HepG2 (cell line): Measurements from ENCODE around the gene MAP3K2. TPM values are rescaled to one million over a fixed set of nuclear protein-coding genes. Genes with fewer than 3 reads are reported as not detected.

ENCODE experiments used
- BHLHE40 ChIP-seq: IDR thresholded peaks from 2 replicates; pipeline ENCODE4 v1.6.1; 2011; ENCODE audit warnings: low read length, improper control_type of control experiment
- CBFB ChIP-seq: sonication (generic); formaldehyde crosslinking; IDR thresholded peaks from 2 replicates; pipeline ENCODE4 v1.4.0; 2020; ENCODE audit warnings: missing genetic modification reagents
- GATA4 ChIP-seq: sonication (generic); IDR thresholded peaks from 2 replicates; pipeline ENCODE4 v1.6.1; 2016; ENCODE audit warnings: antibody characterized with exemption, low read depth, borderline replicate concordance
- MAF1 ChIP-seq: sonication (generic); formaldehyde crosslinking; IDR thresholded peaks from 2 replicates; pipeline ENCODE4 v1.5.0; 2020; ENCODE audit warnings: missing genetic modification reagents, borderline replicate concordance
- MIER2 ChIP-seq: IDR thresholded peaks from 2 replicates; pipeline ENCODE4 v1.6.1; 2016; ENCODE audit warnings: missing biosample characterization, missing genetic modification reagents
- PRMT3 ChIP-seq: sonication (generic); formaldehyde crosslinking; IDR thresholded peaks from 2 replicates; pipeline ENCODE4 v1.8.1; 2022; ENCODE audit warnings: low read depth, mild to moderate bottlenecking, moderate library complexity, missing genetic modification reagents, borderline replicate concordance
- PTBP1 ChIP-seq: fragments of 200-400 bp; formaldehyde crosslinking; IDR thresholded peaks from 2 replicates; pipeline ENCODE4 v1.6.1; 2018; ENCODE audit warnings: low read length, low read depth; ENCODE audit not compliant: poor library complexity, severe bottlenecking
- SIN3A ChIP-seq: IDR thresholded peaks from 2 replicates; pipeline ENCODE4 v1.6.1; 2011; ENCODE audit warnings: low read depth, mild to moderate bottlenecking, control low read depth, low read length, borderline replicate concordance
- SIN3B ChIP-seq: fragments of 150-350 bp; IDR thresholded peaks from 2 replicates; pipeline ENCODE4 v1.6.1; 2014; ENCODE audit warnings: low read length
- SMAD3 ChIP-seq: sonication (generic); formaldehyde crosslinking; IDR thresholded peaks from 2 replicates; pipeline ENCODE4 v1.4.0; 2020; ENCODE audit warnings: missing genetic modification reagents
- SP4 ChIP-seq: sonication (generic); formaldehyde crosslinking; IDR thresholded peaks from 2 replicates; pipeline ENCODE4 v1.8.1; 2023; ENCODE audit warnings: mild to moderate bottlenecking, missing genetic modification reagents
- TAF15 ChIP-seq: fragments of 200-400 bp; formaldehyde crosslinking; IDR thresholded peaks from one replicate; pipeline ENCODE4 v1.6.1; 2018; ENCODE audit warnings: mild to moderate bottlenecking, low read depth, low read length; ENCODE audit not compliant: poor library complexity, severe bottlenecking
- TCF7L2 ChIP-seq: IDR thresholded peaks from 2 replicates; pipeline ENCODE4 v1.6.1; 2011; ENCODE audit warnings: mild to moderate bottlenecking, low read depth, low read length, moderate library complexity
- YEATS2 ChIP-seq: sonication (generic); formaldehyde crosslinking; IDR thresholded peaks from 2 replicates; pipeline ENCODE4 v1.4.0; 2020; ENCODE audit warnings: missing genetic modification reagents, borderline replicate concordance
- ZNF550 ChIP-seq: sonication (generic); formaldehyde crosslinking; IDR thresholded peaks from 2 replicates; pipeline ENCODE4 v1.4.0; 2020; ENCODE audit warnings: mild to moderate bottlenecking, missing genetic modification reagents, borderline replicate concordance
- ZNF720 ChIP-seq: sonication (generic); formaldehyde crosslinking; IDR thresholded peaks from 2 replicates; pipeline ENCODE4 v1.4.0; 2020; ENCODE audit warnings: missing genetic modification reagents
- ZNF792 ChIP-seq: IDR thresholded peaks from 2 replicates; pipeline ENCODE4 v1.6.1; 2016
- ZZZ3 ChIP-seq: sonication (generic); formaldehyde crosslinking; IDR thresholded peaks from 2 replicates; pipeline ENCODE4 v1.4.0; 2020; ENCODE audit warnings: missing genetic modification reagents, mild to moderate bottlenecking, borderline replicate concordance
- polyA plus RNA-seq, 8 experiments: library from polyadenylated mRNA; depleted of rRNA in 3 of 8; stranded (reverse) in 7 of 8; unstranded in 1 of 8; fragments of >200 nt; fragmentation: Illumina TruSeq in 4 of 8; extraction: Trizol in 4 of 8; gene quantifications; 2 replicates each; pipeline versions ENCODE4 v1.2.1 to v1.2.3, GENCODE V29; 2011 to 2016; ENCODE audit warnings: low read depth in 4 of 8, missing spikeins in 1 of 8, mixed read lengths in 1 of 8; ENCODE audit not compliant: insufficient read depth in 1 of 8
- total RNA-seq, 5 experiments: library from RNA; depleted of rRNA; stranded (reverse); fragments of >200 nt; fragmentation: Illumina TruSeq; extraction: Trizol; gene quantifications; 2 replicates each; pipeline ENCODE4 v1.2.3, GENCODE V29; 2016; ENCODE audit warnings: low read depth in 1 of 5
- TF ChIP-seq, protein P1 (sequence below): IDR thresholded peaks from 2 replicates; pipeline ENCODE4 v1.6.1; 2012; ENCODE audit warnings: low read length, improper control_type of control experiment
- TF ChIP-seq, protein P2 (sequence below): sonication (generic); formaldehyde crosslinking; IDR thresholded peaks from 2 replicates; pipeline ENCODE4 v1.5.0; 2020; ENCODE audit warnings: mild to moderate bottlenecking, missing genetic modification reagents
- TF ChIP-seq, protein P3 (sequence below): sonication (generic); formaldehyde crosslinking; IDR thresholded peaks from 2 replicates; pipeline ENCODE4 v1.8.1; 2023; ENCODE audit warnings: mild to moderate bottlenecking, missing genetic modification reagents, borderline replicate concordance
- TF ChIP-seq, protein P4 (sequence below): IDR thresholded peaks from 2 replicates; pipeline ENCODE4 v1.6.1; 2016; ENCODE audit warnings: missing biosample characterization, missing genetic modification reagents, low read depth

The MAP3K2 gene
- total and polyA plus RNA-seq, 2 of the 13 experiments (the other 11 are each of a cell fraction or from before 2014, with no cell fraction given), result 12.2 to 37.2 TPM

DNA sequence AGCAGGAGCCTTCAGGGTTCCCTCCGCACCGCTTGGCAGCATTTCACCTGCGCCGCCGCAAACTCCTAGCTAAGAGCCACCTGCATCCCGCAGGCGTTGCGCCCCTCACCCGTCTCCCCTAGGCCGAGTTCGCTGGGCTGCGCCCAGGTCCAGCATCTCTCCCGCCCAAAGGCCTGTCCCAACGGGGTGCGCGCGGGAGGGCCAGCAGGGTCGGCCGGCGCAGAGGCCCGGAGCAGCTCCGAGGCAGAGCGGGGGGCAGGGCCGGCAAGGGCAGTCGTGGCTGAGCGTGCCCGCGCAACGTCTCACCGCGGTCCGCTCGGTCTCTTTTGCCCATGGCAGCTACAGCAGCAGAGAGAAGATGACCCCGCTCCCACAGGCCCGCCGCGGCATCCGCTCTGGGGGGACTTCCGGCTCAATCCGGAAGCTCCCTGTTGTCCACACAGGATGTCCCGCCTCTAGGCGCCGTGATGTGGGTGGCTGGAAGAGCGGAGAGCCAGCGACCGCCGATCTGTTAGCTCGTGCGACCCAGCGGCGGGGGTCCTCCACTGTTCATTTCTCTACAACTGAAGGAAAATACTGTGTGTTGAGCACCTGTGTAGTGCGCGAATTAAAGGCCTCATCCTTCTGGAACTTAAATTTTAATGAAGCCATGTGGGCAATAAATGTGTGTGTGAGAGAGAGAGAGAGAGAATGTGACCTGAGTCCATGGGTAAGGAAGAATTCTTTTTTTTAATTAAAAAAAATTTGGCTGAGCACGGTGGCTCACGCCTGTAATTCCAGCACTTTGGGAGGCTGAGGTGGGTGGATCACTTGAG, 93.8 kb downstream of the MAP3K2 start, which contains the start of gene ERCC3 (continued):
- TF ChIP-seq MIER2 (CRISPR knock-in tag) (peak; percentile 13; the same call in 1 of the 2 replicates), TCF7L2 (no peak), PRMT3 (CRISPR knock-in tag) (peak; percentile 82; the same call in 1 of the 2 replicates), ZNF720 (CRISPR knock-in tag) (no peak), ZNF792 (CRISPR knock-in tag) (peak; percentile 69), ZZZ3 (peak; percentile 95), SP4 (CRISPR knock-in tag) (peak; percentile 92), SMAD3 (CRISPR knock-in tag) (peak; percentile 78), BHLHE40 (no peak), SIN3A (peak; percentile 74; the same call in 1 of the 2 replicates), PTBP1 (peak; percentile 43), CBFB (CRISPR knock-in tag) (peak; percentile 89), ZNF550 (CRISPR knock-in tag) (no peak; the same call in 1 of the 2 replicates), SIN3B (0 out of 2 replicates have a peak, but pooled peaks have one; percentile 20), MAF1 (no peak), YEATS2 (peak; percentile 98), GATA4 (peak; percentile 81; the same call in 1 of the 2 replicates), TAF15 (peak; percentile 37)
- TF ChIP-seq, protein P1, sequence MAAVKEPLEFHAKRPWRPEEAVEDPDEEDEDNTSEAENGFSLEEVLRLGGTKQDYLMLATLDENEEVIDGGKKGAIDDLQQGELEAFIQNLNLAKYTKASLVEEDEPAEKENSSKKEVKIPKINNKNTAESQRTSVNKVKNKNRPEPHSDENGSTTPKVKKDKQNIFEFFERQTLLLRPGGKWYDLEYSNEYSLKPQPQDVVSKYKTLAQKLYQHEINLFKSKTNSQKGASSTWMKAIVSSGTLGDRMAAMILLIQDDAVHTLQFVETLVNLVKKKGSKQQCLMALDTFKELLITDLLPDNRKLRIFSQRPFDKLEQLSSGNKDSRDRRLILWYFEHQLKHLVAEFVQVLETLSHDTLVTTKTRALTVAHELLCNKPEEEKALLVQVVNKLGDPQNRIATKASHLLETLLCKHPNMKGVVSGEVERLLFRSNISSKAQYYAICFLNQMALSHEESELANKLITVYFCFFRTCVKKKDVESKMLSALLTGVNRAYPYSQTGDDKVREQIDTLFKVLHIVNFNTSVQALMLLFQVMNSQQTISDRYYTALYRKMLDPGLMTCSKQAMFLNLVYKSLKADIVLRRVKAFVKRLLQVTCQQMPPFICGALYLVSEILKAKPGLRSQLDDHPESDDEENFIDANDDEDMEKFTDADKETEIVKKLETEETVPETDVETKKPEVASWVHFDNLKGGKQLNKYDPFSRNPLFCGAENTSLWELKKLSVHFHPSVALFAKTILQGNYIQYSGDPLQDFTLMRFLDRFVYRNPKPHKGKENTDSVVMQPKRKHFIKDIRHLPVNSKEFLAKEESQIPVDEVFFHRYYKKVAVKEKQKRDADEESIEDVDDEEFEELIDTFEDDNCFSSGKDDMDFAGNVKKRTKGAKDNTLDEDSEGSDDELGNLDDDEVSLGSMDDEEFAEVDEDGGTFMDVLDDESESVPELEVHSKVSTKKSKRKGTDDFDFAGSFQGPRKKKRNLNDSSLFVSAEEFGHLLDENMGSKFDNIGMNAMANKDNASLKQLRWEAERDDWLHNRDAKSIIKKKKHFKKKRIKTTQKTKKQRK, result no peak
- TF ChIP-seq, protein P2, sequence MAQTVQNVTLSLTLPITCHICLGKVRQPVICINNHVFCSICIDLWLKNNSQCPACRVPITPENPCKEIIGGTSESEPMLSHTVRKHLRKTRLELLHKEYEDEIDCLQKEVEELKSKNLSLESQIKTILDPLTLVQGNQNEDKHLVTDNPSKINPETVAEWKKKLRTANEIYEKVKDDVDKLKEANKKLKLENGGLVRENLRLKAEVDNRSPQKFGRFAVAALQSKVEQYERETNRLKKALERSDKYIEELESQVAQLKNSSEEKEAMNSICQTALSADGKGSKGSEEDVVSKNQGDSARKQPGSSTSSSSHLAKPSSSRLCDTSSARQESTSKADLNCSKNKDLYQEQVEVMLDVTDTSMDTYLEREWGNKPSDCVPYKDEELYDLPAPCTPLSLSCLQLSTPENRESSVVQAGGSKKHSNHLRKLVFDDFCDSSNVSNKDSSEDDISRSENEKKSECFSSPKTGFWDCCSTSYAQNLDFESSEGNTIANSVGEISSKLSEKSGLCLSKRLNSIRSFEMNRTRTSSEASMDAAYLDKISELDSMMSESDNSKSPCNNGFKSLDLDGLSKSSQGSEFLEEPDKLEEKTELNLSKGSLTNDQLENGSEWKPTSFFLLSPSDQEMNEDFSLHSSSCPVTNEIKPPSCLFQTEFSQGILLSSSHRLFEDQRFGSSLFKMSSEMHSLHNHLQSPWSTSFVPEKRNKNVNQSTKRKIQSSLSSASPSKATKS, result no peak
- TF ChIP-seq, protein P3, sequence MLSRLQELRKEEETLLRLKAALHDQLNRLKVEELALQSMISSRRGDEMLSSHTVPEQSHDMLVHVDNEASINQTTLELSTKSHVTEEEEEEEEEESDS (CRISPR knock-in tag), result no peak
- TF ChIP-seq, protein P4, sequence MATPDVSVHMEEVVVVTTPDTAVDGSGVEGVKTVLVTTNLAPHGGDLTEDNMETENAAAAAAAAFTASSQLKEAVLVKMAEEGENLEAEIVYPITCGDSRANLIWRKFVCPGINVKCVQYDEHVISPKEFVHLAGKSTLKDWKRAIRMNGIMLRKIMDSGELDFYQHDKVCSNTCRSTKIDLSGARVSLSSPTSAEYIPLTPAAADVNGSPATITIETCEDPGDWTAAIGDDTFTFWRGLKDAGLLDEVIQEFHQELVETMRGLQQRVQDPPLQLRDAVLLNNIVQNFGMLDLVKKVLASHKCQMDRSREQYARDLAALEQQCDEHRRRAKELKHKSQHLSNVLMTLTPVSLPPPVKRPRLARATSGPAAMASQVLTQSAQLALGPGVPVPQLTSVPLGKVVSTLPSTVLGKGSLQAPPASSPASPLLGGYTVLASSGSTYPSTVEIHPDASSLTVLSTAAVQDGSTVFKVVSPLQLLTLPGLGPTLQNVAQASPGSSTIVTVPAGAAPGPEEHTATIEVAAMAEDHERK (CRISPR knock-in tag), result no peak
